Muscle layer of duodenum (tissue), 2 donors: ENCODE data around the gene NRXN3.

Experiments used
- H3K27ac ChIP-seq: one replicate; pipeline ENCODE4 v1.7.0; 2013; ENCODE audit warnings: mild to moderate bottlenecking, low read length
- H3K27me3 ChIP-seq: one replicate; pipeline ENCODE4 v1.7.0; 2013; ENCODE audit warnings: low read depth, mild to moderate bottlenecking, control low read depth, low read length
- H3K36me3 ChIP-seq, 2 donors: one replicate each; pipeline ENCODE4 v1.7.0; 2013; ENCODE audit warnings: low read length in 2 of 2, control low read depth in 1 of 2, mild to moderate bottlenecking in 1 of 2; ENCODE audit not compliant: insufficient read depth in 2 of 2, control insufficient read depth in 1 of 2
- H3K4me1 ChIP-seq, 2 donors: one replicate each; pipeline ENCODE4 v1.7.0; 2013; ENCODE audit warnings: low read length in 2 of 2, mild to moderate bottlenecking in 2 of 2, control low read depth in 1 of 2, moderate library complexity in 1 of 2; ENCODE audit not compliant: insufficient read depth in 2 of 2, control insufficient read depth in 1 of 2
- H3K4me3 ChIP-seq, 2 donors: one replicate each; pipeline ENCODE4 v1.7.0; 2013; ENCODE audit warnings: low read length in 2 of 2, low read depth in 1 of 2, mild to moderate bottlenecking in 1 of 2
- H3K9me3 ChIP-seq, 2 donors: one replicate each; pipeline ENCODE4 v1.7.0; 2013; ENCODE audit warnings: low read length in 2 of 2, control low read depth in 1 of 2, mild to moderate bottlenecking in 1 of 2; ENCODE audit not compliant: control insufficient read depth in 1 of 2
- donor health status: healthy.

NRXN3 gene

DNA sequence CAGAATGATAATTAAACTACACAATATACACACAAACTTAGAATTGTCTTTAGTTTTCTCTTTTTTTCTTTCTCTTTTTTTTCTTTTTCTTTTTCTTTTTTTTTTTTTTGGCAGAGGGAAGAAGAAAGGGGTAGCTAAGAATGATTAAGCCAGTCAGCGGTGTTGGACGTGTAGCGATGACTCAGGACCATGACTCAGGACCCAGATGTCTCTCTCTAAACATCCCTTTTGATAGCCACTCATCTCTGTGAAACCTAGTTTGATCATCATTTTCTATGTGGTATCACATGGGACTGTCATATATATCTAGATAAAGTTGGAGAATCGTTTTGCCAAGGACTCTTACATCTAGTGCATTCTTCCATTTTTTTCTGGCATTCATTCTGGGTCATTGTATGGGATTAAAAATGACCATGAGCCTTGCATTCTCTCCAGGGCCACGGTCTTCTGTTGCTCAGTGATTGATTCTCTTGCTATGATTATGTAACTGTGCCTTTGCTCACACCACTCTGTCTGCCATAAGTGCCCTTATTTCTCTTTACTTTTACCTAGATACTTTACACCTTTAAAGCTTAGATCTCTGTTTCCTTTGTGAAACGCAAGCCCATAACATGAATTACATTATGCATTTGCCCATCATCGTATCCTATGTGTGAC is 26.6 kb upstream of the NRXN3 start:
- Histone ChIP-seq H3K36me3 (no peaks in the 10 kb centered on the region), H3K9me3 (no peaks in the 10 kb centered on the region), H3K4me1 (no peaks in the 10 kb centered on the region), H3K27ac (no peak overlapping the region), H3K27me3 (no peaks in the 10 kb centered on the region), H3K4me3 (no peak overlapping the region)

DNA sequence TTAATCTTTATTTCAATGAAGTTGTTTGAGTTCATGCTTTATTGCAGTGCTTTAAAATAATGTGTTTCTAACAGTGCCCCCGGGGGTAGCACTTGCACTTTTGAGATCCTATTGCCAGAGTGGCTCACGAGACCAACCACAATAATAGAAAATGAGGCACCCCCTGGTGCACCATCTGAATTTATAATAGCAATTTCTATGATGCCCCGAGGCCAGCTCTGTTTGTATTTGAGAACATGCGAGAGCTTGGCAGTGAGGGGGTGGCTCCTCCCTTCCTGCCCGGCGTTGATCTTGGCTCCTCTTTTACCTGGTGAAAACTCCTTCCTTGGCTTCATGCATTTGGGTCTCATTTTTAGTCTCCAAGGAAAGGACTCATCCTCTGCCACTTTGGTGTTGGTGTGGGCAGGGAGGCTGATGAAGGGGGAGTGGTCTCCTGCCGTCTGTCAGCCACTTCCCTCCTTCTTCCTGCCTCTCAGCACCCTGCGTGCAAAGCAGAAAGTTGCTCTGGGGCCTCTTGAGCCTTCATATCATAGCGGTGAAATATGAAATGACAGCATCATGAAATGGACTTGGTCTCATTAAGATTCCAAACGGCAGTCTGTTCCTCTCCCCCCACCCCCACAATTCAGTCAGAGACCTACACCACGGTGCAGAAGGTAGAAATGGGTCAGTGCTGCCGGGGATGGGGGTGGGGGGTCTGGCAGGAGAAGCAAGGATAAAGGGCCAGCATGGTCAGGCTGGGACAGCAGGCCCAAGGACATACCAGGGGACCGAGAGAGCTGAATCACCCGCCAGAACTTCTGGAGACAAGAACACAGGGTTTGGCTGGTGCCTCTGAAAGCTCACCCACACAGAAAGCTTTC is 17.7 kb upstream of the NRXN3 start:
- Histone ChIP-seq H3K27ac (no peak overlapping the region), H3K4me1 (no peaks in the 10 kb centered on the region), H3K36me3 (no peaks in the 10 kb centered on the region), H3K4me3 (no peak overlapping the region), H3K9me3 (no peaks in the 10 kb centered on the region), H3K27me3 (no peaks in the 10 kb centered on the region)

DNA sequence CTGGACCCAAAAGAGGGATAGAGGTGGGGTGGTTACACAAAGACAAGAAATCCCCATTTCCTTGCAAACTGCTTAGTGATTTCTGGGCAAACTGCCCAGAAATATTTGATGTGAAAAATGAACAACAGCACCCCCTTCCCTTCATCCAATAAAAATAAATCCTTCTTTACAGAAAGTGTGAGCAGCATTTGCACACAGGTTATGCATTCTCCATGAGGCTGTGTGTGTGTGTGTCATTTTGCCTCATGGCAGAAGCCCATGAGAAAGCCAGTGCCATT is 17.2 kb upstream of the NRXN3 start:
- H3K27me3 ChIP-seq: no peaks in the 10 kb centered on the region
- no peak overlapping the region for H3K4me3 ChIP-seq
- H3K4me1 ChIP-seq: no peaks in the 10 kb centered on the region

DNA sequence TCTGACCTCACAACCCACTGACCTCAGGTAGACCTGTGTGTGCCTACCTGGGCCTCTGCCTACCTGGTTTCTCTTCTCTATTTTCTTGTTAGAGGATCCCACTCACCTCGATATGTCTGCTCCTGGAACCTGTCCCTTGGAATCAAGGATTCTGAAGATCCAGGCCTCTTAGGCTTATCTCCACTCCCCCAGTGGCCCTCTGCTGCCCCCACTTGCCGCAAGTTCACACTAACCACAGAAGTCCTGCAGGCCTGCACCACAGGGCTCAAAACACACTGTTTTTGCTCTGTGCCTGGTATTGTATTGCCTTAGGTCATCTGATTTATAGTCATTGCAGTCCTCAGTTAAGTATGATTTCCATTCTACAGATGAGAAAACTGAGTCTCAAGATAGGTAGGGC is 15.3 kb upstream of the NRXN3 start:
- H3K9me3 ChIP-seq: no peaks in the 10 kb centered on the region
- no peak overlapping the region for H3K27ac ChIP-seq
- no peaks in the 10 kb centered on the region for H3K36me3 ChIP-seq
- no peaks in the 10 kb centered on the region for H3K27me3 ChIP-seq
- no peaks in the 10 kb centered on the region for H3K4me1 ChIP-seq
- H3K4me3 ChIP-seq: no peak overlapping the region

More for the DNA sequence above, 17.2 kb upstream of the NRXN3 start:
- Histone ChIP-seq H3K9me3 (no peaks in the 10 kb centered on the region), H3K27ac (no peak overlapping the region), H3K36me3 (no peaks in the 10 kb centered on the region)

DNA sequence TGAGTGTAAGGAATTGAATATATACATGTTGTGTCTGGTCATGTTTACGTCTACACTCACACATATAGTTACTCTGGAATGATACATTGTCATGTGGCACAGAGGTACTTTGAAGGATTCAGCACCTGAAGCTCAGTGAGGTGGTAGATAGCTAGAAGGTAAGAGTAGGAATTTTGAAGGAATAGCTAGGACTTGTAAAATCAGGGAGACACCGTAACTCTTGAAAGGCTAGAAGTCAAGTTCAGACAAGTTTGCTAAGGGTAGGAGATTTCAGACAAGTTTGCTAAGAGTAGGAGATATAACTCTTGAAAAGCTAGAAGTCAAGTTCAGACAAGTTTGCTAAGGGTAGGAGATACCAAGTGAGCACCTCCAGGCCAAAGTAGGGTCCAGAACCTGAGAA is 14.0 kb upstream of the NRXN3 start:
- Histone ChIP-seq H3K9me3 (no peaks in the 10 kb centered on the region), H3K27me3 (no peaks in the 10 kb centered on the region), H3K4me3 (no peak overlapping the region), H3K27ac (no peak overlapping the region), H3K36me3 (no peaks in the 10 kb centered on the region), H3K4me1 (no peaks in the 10 kb centered on the region)

DNA sequence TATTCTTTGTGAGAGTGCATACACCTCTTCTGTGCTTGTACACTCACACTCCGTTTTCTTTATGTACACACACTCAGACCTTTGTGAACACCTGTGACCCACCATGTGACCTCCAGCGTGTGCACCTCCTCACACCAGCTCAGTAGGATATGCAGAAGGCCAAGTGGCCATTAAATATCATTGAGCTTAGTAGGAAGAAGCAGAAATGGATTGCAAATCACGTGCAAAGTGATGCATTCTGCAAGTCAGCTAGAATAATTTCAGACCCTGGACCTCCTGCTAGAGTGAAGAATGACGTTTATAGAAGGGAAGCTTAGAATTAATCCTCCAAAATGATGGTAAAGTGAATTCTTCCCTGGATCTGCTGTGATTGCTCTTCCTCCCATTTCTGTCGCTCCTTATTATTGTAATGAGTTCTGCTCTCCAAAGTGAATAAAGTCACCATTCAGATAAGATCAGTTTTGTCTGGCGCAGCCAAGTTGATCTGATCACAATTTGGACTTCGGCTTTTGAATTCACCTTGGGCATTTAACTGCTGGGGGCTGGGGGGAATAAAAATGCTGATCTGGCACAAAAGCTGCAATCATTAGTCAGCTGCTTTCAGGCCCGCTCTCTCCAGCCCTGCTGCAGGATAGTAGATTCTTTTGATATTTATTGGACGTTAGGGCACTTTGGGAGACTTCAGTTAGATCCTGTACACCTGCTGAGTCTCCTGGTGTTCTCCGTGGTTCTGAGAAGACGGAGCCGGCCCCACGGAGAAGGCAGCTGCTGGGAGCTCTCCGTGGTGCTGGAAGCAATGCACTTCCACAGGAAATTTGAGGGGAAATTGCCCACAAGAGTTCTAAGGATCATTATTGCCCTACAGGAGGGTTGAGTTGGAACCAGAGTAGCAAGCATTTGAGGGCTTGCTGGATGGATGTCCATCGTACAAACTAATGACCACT is 12.4 kb upstream of the NRXN3 start:
- H3K9me3 ChIP-seq: no peaks in the 10 kb centered on the region
- no peaks in the 10 kb centered on the region for H3K4me1 ChIP-seq
- no peaks in the 10 kb centered on the region for H3K27me3 ChIP-seq
- no peak overlapping the region for H3K27ac ChIP-seq
- no peaks in the 10 kb centered on the region for H3K36me3 ChIP-seq
- no peak overlapping the region for H3K4me3 ChIP-seq

DNA sequence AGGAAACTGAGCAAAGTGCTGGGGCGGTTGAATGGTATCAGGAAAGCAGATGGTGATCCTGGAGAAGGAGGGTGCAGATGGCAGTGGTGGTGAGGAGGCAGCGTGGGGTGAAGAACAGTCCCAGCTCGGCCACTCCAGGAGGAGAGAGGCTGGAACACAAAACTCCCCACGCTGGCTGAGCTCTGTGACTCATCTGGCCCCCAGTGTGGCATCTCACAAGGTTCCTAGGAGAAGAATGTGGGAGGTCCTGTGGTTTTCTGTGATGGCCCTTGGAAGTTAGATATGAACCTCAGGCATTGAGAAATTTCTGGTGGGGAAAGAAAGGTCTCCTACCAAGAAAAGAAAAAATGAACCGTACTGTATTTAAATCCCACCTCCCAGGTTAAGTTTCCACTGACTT is 8.0 kb upstream of the NRXN3 start:
- Histone ChIP-seq H3K36me3 (no peaks in the 10 kb centered on the region), H3K4me1 (no peaks in the 10 kb centered on the region), H3K4me3 (no peak overlapping the region), H3K9me3 (no peaks in the 10 kb centered on the region), H3K27me3 (no peaks in the 10 kb centered on the region), H3K27ac (no peak overlapping the region)

DNA sequence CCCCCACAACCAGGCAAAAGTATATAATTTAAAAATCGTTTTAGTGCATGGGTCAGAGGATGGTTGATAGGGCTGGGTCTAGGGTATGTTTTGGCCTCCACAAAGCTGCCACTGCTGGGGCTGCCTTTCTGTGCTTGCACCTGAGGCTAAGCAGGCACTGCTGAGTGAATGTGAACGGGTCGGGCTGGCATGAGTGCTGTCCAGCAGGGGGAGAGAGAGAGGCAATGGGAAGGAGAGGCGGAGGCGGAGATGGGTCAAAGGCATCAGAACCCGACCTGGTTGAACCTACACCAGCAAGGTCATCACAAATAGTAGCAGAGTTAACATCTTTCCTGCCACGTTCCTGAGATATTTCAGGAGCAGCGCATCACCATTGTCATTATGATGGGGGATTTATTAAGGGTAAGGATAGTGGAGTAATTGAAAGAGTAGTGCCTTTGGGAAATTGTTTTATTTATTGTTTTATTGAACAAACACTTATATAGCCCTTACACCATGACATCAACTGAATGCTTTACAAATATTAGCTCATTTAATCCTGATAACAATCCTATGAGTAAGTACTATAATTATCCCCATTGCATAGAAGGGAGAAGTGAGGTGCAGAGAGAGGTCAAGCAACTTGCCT is 5.8 kb upstream of the NRXN3 start:
- Histone ChIP-seq H3K4me3 (no peak overlapping the region), H3K36me3 (no peaks in the 10 kb centered on the region), H3K27ac (no peak overlapping the region), H3K9me3 (no peaks in the 10 kb centered on the region), H3K27me3 (no peaks in the 10 kb centered on the region), H3K4me1 (no peaks in the 10 kb centered on the region)

DNA sequence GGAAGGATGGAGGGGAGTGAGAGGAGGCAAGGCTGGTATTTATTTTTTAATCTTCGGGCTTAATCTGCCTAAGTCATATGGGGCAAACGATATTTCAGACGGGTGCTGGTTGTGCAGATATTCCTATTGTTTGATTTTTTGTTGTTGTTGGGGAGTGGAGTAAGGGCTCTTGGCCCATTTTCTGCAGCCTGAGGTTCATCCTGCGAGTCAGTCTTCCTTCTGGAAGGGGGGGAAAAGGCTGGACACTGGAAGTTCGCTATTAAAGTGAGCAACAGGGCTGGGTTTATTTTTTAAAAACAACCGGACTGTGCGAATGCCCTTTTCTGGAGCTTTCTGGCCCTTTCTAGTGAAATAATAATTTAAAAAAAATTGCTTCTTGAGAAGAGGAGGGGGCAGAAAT is 2.3 kb downstream of the NRXN3 start:
- H3K27me3 ChIP-seq: no peaks in the 10 kb centered on the region
- no peaks in the 10 kb centered on the region for H3K36me3 ChIP-seq
- no peaks in the 10 kb centered on the region for H3K9me3 ChIP-seq
- H3K27ac ChIP-seq: no peak overlapping the region
- H3K4me3 ChIP-seq: no peak overlapping the region
- peaks cover 0 to 10% of the 10 kb centered on the region in 2 donors for H3K4me1 ChIP-seq

DNA sequence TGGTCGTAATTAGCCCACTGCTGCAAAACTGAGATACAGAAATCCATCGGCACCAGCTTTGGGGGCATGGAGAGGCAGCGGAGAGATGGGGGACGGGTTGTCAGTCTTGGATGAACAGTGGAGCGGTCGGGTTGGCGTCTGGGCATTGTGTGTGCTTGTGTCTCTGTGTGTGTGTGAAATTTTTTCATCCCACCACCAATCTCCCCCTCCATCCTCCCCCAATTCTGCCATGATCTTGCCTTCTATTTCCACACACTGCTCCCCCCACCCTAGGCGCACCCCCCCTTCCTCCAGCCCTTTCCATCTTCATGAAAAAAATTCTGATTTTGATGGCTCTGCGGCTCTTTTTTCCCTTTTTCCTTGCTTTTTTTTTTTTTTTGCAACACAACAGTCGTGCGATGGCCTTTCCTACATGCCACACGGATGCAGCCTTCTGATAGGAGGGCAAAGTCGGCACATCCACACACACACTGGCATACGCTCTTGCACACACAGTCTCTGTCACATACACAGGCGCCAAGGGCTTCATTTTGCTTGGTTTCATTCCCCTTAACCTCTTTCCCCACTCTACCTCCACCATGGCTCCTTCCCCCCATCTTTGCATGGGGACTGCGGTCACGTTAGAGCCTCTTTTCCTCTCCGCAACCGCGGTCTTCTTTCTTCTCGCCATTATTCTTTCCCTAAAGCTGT is 3.3 kb downstream of the NRXN3 start:
- Histone ChIP-seq H3K4me1 (peaks cover 0 to 10% of the 10 kb centered on the region in 2 donors), H3K9me3 (no peaks in the 10 kb centered on the region), H3K27ac (no peak overlapping the region), H3K4me3 (no peak overlapping the region), H3K36me3 (no peaks in the 10 kb centered on the region), H3K27me3 (no peaks in the 10 kb centered on the region)
